Astrocyte of the cerebellum (primary cell): Measurements from ENCODE around the gene ZNF184.

ENCODE experiments used
- DNase-seq: peaks from one replicate; pipeline ENCODE4 v3.0.0-alpha.2; 2011; ENCODE audit warnings: low read depth
- H3K4me3 ChIP-seq: 2 replicates; pipeline ENCODE4 v1.5.1; 2011; ENCODE audit warnings: mild to moderate bottlenecking, low read depth, low read length, moderate library complexity
- in situ Hi-C: cut with HindIII; loops from 2 replicates; pipeline ENCODE4 v1.10.0; 2017; ENCODE audit warnings: low sequenced_read_pairs
- TF ChIP-seq, protein P1 (sequence below): IDR thresholded peaks from 2 replicates; pipeline ENCODE4 v1.5.1; 2012; ENCODE audit warnings: low read length, low read depth, moderate library complexity, mild to moderate bottlenecking; ENCODE audit errors: missing control alignments

The ZNF184 gene

DNA sequence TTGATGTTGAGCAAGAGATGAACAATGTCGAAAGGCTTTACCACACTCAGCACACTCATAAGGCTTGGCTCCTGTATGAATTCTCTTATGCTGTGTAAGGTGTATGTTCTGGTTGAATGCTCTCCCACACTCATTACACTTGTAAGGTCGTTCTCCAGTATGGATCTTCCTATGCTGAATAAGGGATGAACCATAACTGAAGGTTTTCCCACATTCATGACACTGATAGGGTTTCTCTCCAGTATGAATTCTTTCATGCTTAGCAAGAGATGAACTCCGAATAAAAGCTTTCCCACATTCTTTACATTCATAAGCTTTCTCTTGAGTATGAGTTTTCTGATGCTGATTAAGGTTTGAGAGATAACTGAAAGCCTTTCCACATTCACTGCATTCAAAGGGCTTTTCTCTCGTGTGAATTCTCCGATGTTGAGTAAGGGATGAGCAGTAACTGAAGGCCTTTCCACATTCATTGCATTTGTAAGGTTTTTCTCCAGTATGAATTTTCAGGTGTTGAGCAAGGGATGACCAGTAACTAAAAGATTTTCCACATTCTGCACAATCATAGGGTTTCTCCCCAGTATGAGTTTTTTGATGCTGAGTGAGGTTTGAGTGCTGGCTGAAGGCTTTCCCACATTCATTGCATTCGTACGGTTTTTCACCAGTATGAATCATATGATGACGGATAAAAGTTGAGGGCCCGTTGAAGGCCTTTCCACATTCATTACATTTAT, 21.1 kb downstream of the ZNF184 start:
- TF ChIP-seq, protein P1, sequence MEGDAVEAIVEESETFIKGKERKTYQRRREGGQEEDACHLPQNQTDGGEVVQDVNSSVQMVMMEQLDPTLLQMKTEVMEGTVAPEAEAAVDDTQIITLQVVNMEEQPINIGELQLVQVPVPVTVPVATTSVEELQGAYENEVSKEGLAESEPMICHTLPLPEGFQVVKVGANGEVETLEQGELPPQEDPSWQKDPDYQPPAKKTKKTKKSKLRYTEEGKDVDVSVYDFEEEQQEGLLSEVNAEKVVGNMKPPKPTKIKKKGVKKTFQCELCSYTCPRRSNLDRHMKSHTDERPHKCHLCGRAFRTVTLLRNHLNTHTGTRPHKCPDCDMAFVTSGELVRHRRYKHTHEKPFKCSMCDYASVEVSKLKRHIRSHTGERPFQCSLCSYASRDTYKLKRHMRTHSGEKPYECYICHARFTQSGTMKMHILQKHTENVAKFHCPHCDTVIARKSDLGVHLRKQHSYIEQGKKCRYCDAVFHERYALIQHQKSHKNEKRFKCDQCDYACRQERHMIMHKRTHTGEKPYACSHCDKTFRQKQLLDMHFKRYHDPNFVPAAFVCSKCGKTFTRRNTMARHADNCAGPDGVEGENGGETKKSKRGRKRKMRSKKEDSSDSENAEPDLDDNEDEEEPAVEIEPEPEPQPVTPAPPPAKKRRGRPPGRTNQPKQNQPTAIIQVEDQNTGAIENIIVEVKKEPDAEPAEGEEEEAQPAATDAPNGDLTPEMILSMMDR, result no peak
- in situ Hi-C loops, result no loop called here
- no peak overlapping the region for H3K4me3 ChIP-seq
- no peak for DNase-seq

DNA sequence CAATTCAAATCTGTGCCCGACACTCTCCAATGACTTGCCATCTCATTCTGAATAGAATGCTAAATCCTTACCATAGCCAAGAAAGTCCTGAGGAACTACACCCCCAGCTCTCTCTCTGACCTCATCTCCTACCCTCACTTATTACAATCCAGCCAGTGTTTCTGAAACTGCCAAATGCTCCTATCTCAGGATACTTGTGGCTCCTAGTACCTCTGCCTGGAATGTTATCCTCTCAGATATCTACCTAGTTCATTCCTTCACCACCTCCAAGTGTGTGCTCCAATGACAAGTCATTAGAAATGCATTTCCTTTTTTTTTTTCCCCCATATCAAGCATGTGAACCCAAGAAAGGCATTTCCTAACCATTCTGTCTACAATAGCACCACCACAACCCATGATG, 24.4 kb downstream of the ZNF184 start:
- no peak overlapping the region for H3K4me3 ChIP-seq
- in situ Hi-C loops, result no loop called here
- no peak for DNase-seq
- TF ChIP-seq, protein P1, result no peak

DNA sequence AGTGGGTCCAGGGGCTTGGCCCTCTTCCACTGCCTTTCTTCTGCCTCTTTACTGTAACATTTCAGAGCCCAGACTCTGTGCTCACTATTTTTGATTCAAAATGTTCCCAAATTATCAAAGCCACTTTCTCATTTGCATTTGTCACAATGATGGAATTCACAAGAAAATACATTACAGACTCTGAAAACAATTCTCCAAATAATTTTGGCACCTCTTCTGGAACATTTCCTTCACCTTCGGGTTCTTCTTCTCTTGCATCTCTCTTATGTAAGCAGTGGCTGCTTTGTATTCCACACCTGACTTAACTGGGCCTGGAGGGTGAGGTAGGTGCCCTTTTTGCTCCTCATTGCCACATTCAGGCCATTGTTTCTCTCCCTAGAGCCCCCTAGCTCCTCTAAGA, 30.0 kb downstream of the ZNF184 start:
- in situ Hi-C loops, result no loop called here

DNA sequence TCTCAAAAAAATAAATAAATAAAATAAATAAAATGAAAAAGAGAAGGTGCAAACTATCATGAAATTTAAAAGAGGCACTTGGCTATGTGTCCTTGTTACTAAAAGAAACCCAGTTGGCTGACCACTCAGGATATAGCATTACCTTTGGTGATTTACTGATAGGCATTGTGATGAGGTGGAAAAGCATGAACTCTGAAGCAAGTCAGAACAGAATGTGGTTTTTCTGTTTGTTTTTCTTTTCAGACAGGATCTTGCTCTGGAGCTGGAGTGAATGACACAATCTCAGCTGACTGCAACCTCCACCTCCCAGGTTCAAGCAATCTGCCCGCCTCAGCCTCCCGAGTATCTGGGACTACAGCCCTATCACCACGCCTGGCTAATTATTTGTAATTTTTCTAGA, 31.9 kb downstream of the ZNF184 start:
- in situ Hi-C loops, result no loop called here
- no peak overlapping the region for H3K4me3 ChIP-seq
- TF ChIP-seq, protein P1, result no peak
- DNase-seq, result no peak

More for the DNA sequence above, 30.0 kb downstream of the ZNF184 start:
- TF ChIP-seq, protein P1, result no peak
- no peak overlapping the region for H3K4me3 ChIP-seq
- no peak for DNase-seq

DNA sequence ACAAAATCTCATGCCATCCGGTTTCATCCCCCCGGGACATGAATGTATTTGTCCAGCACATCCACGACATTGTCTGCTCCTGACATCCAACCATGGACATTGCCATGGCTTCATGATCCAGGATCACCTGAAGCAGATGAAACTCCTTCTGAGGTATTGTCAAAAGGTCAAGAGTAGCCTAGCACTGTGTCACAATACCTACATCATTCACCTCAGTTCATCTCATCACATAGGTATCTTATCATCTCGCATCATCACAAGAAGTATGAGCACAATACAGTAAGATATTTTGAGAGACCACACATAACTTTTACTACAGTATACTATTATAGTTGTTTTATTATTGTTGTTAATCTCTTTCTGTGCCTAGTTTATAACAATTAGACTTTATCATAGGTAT, 33.5 kb downstream of the ZNF184 start:
- no peak for DNase-seq
- TF ChIP-seq, protein P1, result no peak
- in situ Hi-C loops, result no loop called here
- no peak overlapping the region for H3K4me3 ChIP-seq

DNA sequence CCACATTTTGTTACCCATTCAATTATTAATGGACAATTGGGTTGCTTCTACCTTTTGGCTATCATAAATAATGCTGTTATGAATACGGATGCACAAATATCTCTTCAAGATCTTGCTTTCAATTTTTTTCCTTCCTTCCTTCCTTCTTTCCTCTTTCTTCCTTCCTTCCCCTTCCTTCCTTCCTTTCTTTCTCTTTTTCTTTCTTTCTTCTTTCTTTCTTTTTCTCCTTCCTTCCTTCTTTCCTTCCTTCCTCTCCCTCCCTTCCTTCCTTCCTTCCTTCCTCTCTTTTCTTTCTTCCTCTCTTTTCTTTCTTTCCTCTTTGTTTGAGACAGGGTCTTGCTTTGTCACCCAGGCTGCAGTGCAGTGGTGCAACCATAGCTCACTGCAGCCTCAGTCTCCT, 39.2 kb downstream of the ZNF184 start:
- in situ Hi-C loops, result no loop called here
- H3K4me3 ChIP-seq, result no peak overlapping the region
- TF ChIP-seq, protein P1, result no peak
- no peak for DNase-seq
